ENCODE data around the gene PRDM16. TPM values are rescaled to one million over a fixed set of nuclear protein-coding genes. Genes with fewer than 3 reads are reported as not detected.
A peak's percentile ranks its signal among the peaks of the same experiment; 100 is the strongest.

Gene PRDM16
- total RNA-seq, 4 donors from 2014 or later: 15.7 to 54.3 (median 27.6) TPM

DNA sequence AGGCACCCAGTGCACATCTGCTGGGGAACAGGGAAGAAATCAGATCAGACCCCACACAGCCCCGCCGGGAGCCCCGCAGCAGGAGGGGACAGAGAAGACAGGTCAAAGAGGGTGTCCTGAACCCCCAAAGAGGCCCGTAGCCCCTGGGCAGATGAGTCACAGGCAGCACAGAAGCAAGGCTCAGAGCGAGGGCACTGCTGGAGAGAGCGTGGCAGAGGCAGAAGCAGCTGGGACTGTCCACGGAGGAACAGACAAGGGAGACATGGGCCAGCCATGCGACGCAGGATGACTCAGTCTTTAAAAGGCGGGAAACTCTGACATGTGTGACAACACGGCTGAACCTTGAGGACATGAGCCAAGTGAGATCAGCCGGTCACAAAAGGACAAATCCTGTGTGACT, 14.5 kb upstream of the PRDM16 start:
- Histone ChIP-seq H3K9me3 (no peaks in the 10 kb centered on the region), H3K4me1 (no peaks in the 10 kb centered on the region), H3K36me3 (no peaks in the 10 kb centered on the region), H3K4me3 (replicated peaks in 1 of 3) (no peak overlapping the region), H3K27me3 (no peaks in the 10 kb centered on the region), H3K27ac (no peak overlapping the region)
- DNase-seq: peak in 1 of 2 donors; percentile 1
- intact Hi-C loops (cut with DNase I): no loop called here
- TF ChIP-seq, protein P1, sequence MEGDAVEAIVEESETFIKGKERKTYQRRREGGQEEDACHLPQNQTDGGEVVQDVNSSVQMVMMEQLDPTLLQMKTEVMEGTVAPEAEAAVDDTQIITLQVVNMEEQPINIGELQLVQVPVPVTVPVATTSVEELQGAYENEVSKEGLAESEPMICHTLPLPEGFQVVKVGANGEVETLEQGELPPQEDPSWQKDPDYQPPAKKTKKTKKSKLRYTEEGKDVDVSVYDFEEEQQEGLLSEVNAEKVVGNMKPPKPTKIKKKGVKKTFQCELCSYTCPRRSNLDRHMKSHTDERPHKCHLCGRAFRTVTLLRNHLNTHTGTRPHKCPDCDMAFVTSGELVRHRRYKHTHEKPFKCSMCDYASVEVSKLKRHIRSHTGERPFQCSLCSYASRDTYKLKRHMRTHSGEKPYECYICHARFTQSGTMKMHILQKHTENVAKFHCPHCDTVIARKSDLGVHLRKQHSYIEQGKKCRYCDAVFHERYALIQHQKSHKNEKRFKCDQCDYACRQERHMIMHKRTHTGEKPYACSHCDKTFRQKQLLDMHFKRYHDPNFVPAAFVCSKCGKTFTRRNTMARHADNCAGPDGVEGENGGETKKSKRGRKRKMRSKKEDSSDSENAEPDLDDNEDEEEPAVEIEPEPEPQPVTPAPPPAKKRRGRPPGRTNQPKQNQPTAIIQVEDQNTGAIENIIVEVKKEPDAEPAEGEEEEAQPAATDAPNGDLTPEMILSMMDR (IDR thresholded peaks at IDR 0.05): no peak
- TF ChIP-seq POLR2A (IDR thresholded peaks at IDR 0.05): no peak
- WGBS, 2 donors: 87 to 89% methylated on average over 12 of the region's 12 CpGs

DNA sequence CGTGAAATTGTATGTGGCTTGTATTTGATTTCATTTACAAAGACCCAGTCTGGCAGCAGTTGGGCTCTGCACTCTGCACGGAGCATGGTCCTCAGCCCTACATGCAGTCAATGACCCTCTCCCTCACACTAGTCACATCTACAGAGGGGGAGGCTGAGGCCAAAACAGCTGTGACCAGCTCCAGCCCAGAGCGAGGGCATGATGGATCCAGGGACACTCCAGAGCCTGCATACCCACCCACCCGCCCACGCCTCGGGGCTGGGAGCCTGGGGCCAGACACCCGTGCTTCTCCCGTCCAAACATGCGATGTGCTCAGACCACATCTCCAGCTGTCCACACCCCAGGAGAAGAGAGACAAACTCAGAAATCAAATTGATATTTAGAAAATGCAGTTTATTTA, 14.0 kb upstream of the PRDM16 start:
- H3K4me1 ChIP-seq: no peaks in the 10 kb centered on the region
- H3K27me3 ChIP-seq: no peaks in the 10 kb centered on the region
- DNase-seq: no peak
- H3K4me3 ChIP-seq (replicated peaks in 1 of 3): no peak overlapping the region
- intact Hi-C loops (cut with DNase I): no loop called here
- TF ChIP-seq POLR2A (IDR thresholded peaks at IDR 0.05): no peak
- TF ChIP-seq, protein P1 (IDR thresholded peaks at IDR 0.05): no peak
- WGBS, 2 donors: 87 to 90% methylated on average over 7 to 9 of the region's 9 CpGs
- H3K36me3 ChIP-seq: no peaks in the 10 kb centered on the region
- no peaks in the 10 kb centered on the region for H3K9me3 ChIP-seq
- H3K27ac ChIP-seq: no peak overlapping the region

DNA sequence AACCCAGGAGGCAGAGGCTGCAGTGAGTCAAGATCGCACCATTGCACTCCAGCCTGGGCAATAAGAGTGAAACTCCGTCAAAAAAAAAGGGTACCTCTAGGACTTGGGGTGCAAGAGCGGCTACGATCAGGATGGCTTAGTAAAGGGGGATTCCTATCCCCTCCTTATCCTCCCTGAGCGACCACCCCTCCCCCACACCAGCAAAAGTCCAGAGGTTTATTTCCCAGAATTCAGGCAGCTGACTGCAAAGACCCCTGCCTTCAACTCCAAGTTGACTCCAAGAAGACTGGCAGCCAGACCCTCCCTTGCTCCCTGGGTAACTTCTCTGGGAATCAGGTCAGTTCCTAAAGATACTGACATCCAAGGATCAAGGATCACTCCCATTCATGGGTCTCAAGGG, 12.4 kb upstream of the PRDM16 start:
- H3K36me3 ChIP-seq: no peaks in the 10 kb centered on the region
- no peaks in the 10 kb centered on the region for H3K27me3 ChIP-seq
- intact Hi-C loops (cut with DNase I): no loop called here
- TF ChIP-seq POLR2A (IDR thresholded peaks at IDR 0.05): no peak
- TF ChIP-seq, protein P1 (IDR thresholded peaks at IDR 0.05): no peak
- 88 to 96% methylated on average over 5 of the region's 5 CpGs for WGBS, 2 donors
- DNase-seq: no peak
- no peaks in the 10 kb centered on the region for H3K9me3 ChIP-seq
- no peak overlapping the region for H3K4me3 ChIP-seq (replicated peaks in 1 of 3)
- no peaks in the 10 kb centered on the region for H3K4me1 ChIP-seq
- H3K27ac ChIP-seq: no peak overlapping the region

DNA sequence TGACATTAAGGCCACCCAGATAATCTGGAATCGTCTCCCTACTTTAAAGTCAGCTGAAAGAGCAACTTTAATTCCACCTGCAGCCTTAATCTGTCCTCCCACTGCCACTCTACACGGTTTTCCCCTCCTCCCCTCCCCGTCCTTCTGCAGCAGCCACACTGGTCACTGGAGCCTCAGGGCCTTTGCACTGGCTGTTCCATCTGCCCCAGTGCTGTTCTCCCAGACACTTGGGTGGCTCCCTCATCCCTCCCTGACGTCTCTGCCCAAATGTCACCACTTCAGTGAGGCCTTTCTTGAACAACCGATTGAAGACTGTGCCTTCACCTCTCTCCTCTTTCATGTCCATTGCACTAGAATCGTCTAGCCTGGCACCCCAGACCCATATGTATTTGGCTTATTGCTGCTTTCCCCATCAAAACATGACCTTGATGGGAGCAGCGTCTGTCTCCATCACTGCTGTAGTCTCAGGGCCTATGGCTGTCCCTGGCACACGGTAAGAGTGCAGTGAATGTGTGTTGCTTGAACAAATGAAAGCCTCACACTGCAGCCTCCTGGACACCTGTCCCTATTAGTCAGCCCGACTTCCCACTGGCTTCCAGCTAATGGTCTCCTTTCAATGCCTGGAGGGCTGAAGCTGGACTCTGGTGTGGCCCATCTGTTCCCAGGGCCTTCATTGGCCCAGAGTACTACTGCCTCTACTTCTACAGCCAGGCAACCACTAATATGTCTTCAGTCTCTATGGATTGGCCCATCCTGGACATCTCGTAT, 10.6 kb upstream of the PRDM16 start:
- H3K36me3 ChIP-seq: no peaks in the 10 kb centered on the region
- no peaks in the 10 kb centered on the region for H3K4me1 ChIP-seq
- no peak overlapping the region for H3K4me3 ChIP-seq (replicated peaks in 1 of 3)
- no peaks in the 10 kb centered on the region for H3K9me3 ChIP-seq
- no peak overlapping the region for H3K27ac ChIP-seq
- 88 to 94% methylated on average over 10 of the region's 10 CpGs for WGBS, 2 donors
- no peak for TF ChIP-seq POLR2A (IDR thresholded peaks at IDR 0.05)
- TF ChIP-seq, protein P1 (IDR thresholded peaks at IDR 0.05): no peak
- no peaks in the 10 kb centered on the region for H3K27me3 ChIP-seq
- no peak for DNase-seq
- intact Hi-C loops (cut with DNase I): no loop called here

DNA sequence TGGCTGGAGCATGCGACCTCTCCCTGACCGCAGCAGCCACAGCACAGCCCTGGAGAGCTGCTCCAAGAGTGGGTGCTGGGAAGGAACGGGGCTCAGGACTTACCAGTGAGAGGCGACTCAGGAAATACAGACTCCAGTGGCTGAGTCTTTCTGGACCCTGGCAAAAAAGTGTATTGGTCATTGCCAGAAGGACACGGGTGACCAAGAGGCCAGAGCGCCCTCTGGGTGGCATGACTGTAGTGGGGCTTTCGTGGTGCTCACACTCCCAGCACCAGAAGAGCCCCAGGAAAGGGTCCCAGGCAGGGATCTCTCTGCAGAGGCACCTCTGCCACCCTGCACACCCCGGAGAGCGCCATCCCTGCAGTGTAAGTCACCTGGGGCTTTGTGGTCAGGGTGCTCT, 8.9 kb upstream of the PRDM16 start:
- no peak for DNase-seq
- Histone ChIP-seq H3K27ac (no peak overlapping the region), H3K4me1 (no peaks in the 10 kb centered on the region), H3K36me3 (no peaks in the 10 kb centered on the region), H3K27me3 (no peaks in the 10 kb centered on the region), H3K4me3 (replicated peaks in 1 of 3) (no peak overlapping the region), H3K9me3 (no peaks in the 10 kb centered on the region)
- 85 to 88% methylated on average over 5 to 6 of the region's 9 CpGs for WGBS, 2 donors
- no peak for TF ChIP-seq POLR2A (IDR thresholded peaks at IDR 0.05)
- TF ChIP-seq, protein P1 (IDR thresholded peaks at IDR 0.05): no peak
- intact Hi-C loops (cut with DNase I): loop anchor here (5.0 kb wide), 1 partner anchor 362 kb away; no protein-coding TSS in a partner anchor

Measured in thyroid gland (tissue), 4 donors.